HG03432 (cell line): ENCODE measurements around the gene MS4A2.
"Not testable (repeated sequence)": the region's sequence is repeated elsewhere in the genome, so short reads cannot be mapped to it uniquely, and the experiment has no call there.

ENCODE experiments used
- ATAC-seq: cut with Tn5 transposase; IDR thresholded peaks from one replicate; pipeline ENCODE4 v1.9.1; 2021; ENCODE audit warnings: mild to moderate bottlenecking, moderate library complexity; ENCODE audit not compliant: unreplicated experiment

MS4A2 gene

DNA sequence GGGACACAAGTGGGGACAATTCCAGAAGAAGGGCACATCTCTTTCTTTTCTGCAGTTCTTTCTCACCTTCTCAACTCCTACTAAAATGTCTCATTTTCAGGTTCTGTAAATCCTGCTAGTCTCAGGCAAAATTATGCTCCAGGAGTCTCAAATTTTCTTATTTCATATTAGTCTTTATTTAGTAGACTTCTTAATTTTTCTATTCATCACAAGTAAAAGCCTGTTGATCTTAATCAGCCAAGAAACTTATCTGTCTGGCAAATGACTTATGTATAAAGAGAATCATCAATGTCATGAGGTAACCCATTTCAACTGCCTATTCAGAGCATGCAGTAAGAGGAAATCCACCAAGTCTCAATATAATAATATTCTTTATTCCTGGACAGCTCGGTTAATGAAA, at the start of gene MS4A2:
Gene MS4A2, plus strand, starts transcription at position 301 of the 400 bp plus-strand sequence. CDS start 102 bp downstream, outside the sequence.
- ATAC-seq, result no peak

DNA sequence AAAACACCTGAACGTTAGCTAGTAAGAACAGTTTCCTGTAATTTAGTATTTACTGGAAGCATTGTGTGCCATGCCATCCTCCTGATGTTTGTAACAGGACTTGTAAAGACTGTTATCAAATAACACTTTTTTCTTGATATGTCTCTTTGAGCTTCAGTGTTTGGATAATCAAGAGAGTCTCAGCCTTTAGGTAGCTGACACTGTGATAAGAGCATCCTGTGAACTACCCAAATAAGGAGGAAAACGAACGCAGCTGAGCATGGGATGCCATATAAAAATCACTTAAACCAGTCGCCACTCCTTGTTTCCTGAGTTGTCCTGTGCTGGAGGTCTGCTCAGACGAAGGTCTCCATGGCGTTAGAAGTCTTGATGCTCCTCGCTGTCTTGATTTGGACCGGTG, 48.4 kb upstream of the MS4A2 start, which contains the start of gene OOSP2:
Gene OOSP2, plus strand, starts transcription at position 301 of the 400 bp plus-strand sequence. Its CDS starts 51 bp downstream, at position 352.
- ATAC-seq, result no peak

DNA sequence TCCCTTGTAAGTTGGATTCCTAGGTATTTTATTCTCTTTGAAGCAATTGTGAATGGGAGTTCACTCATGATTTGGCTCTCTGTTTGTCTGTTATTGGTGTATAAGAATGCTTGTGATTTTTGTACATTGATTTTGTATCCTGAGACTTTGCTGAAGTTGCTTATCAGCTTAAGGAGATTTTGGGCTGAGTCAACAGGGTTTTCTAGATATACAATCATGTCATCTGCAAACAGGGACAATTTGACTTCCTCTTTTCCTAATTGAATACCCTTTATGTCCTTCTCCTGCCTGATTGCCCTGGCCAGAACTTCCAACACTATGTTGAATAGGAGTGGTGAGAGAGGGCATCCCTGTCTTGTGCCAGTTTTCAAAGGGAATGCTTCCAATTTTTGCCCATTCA, 38.0 kb upstream of the MS4A2 start:
- ATAC-seq, result not testable (repeated sequence)

DNA sequence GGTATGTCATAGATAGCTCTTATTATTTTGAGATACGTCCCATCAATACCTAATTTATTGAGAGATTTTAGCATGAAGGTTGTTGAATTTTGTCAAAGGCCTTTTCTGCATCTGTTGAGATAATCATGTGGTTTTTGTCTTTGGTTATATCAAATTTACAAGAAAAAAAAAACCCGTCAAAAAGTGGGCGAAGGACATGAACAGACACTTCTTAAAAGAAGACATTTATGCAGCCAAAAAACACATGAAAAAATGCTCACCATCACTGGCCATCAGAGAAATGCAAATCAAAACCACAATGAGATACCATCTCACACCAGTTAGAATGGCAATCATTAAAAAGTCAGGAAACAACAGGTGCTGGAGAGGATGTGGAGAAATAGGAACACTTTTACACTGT, 37.6 kb upstream of the MS4A2 start:
- ATAC-seq, result not testable (repeated sequence)

DNA sequence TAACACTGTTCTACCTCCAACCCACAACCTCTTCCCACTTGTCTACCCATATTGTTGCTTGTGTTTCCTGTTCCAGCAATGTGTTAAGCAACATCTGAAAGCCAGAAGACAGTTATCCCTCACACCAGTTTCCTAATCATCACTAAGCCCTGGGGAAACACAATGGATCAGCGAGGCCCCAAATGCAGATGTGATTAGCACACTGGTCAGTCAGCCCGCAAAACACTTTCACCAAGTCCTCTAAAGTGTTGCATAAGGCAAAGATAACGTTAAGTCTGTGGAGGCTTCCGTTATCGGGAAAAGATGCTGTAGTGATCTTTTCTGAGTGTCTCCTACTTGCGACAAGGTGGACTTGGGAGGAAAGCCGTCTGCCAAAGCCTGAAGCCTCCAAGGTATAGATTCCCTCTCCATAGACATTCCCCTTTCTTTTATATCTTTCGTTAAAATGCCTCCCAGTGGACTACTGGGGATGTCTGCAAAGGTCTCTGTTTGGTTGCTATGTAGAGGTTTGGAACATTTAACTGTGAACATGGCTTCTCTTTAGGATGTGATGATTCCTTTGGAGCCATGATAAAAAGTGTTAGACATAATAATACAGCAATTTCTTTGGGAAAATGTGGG, 32.0 kb upstream of the MS4A2 start, which contains the start of gene MS4A3:
Gene MS4A3, plus strand, starts transcription at position 317 of the 621 bp plus-strand sequence. CDS start 4,496 bp downstream, outside the sequence.
- ATAC-seq, result no peak

DNA sequence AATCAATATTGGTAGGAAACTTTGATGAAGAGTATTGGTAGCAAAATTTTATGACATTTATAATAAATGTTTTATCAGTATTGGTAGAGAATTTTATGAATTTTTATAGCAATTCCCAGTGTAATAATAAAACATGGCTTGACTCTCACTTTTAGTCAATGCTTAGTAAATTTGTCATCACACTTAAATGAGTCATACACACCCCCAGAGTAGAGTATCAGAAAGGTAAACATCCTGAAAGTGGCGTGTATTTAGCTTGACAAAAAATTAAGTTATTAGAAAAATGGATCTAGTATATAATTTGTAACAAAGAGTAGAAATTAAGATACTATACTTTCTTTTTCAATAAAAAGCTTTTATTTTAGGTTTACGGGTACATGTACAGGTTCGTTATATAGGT, 29.4 kb upstream of the MS4A2 start:
- no peak for ATAC-seq

DNA sequence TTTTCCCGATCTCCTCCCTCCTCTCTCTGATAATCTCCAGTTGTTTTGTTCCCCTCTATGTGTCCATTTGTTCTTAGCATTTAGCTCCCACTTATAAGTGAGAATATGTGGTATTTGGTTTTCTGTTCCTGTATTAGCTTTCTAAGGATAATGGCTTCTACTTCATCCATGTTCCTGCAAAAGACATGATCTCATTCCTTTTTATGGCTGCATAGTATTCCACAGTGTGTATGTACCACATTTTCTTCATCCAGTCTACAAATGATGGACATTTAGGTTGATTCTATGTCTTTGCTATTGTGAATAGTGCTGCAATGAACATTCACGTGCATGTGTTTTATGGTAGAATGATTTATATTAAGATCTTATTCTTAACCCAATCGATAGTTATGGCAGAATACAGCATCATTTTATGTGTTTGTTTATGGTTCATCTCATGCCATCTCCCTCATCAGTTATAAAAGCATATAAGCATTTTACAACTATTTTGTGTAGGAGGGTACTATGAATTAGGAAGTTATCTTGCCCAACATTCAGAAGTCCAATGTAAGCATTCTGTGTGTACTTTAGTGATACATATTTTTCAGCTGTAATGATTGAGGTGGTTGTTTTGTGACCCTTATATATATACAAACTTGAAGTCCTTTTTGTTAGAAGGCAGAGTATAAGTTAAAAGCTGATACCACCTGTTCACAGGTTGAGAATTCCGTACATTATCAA, 28.8 kb upstream of the MS4A2 start:
- no peak for ATAC-seq

DNA sequence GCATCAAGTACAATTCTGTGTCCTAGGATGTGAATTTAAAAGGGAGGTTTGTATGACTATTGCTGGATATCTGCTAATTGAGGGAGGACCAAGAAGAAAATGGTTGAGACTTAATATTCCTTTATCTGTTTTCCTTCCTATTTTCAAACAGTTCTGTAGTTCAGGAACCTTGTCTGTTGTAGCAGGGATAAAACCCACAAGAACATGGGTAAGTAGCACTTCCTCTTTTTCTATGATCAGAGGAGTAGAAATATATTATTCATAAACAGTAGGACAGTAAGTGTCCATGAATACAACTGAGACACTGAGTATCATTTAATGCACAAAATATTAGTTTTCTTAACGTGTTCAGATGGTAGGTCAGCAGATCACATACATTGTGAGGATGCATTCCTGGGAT, 24.4 kb upstream of the MS4A2 start:
- no peak for ATAC-seq

DNA sequence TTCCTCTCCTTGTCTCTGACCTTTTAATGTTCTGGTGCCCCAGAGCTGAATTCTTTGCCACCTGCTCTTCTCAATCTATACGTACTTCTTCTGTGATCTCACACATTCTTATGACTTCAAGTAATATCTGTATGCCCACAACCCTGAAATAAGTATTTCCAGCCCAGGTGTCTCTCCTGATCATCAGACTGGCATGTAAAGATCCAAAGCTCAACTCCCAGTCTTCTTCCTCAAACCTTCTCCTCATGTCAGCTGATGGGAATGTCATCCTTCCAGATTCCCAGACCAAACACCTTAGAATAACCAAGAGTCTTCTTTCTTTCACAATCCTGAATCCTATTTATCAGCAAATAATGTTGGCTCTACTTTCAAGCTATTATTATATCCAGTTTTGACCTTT, 22.7 kb upstream of the MS4A2 start:
- no peak for ATAC-seq

DNA sequence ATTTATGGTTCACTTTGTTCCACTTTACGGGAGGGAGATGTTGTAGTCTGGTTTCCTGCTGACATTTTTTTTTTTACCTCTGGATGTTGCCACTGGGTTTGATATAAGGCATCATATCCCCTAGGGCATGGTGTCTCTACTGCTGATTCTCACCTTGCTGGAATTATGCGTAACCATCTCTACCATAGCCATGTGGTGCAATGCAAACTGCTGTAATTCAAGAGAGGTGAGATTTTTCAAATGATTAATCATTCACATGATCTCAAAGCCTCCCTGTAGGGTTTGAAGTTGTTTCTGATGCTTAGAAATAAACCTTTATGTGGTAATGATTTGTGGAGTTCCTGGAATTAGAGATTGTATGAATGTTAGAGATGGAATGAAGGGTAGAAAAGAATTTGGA, 19.0 kb upstream of the MS4A2 start:
- ATAC-seq, result no peak

DNA sequence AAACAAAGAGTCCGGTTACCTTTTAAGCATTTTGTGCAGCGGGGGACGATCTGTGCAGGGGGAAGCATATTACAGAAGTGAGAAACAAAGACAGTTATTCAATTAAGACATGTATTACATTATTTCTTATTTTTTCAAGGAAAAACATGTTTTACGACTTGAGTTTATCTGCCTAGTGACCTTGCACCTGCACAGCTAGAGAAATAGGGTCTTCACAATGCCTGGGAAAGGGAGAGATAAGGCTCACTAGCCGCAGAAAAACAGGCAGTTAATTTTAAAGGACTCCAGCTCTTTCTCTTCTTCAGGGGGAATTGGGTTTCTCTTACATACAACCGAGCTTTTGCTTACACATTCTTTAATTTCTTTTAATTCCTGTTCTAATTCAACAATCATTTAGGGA, 16.8 kb upstream of the MS4A2 start:
- not testable (repeated sequence) for ATAC-seq

DNA sequence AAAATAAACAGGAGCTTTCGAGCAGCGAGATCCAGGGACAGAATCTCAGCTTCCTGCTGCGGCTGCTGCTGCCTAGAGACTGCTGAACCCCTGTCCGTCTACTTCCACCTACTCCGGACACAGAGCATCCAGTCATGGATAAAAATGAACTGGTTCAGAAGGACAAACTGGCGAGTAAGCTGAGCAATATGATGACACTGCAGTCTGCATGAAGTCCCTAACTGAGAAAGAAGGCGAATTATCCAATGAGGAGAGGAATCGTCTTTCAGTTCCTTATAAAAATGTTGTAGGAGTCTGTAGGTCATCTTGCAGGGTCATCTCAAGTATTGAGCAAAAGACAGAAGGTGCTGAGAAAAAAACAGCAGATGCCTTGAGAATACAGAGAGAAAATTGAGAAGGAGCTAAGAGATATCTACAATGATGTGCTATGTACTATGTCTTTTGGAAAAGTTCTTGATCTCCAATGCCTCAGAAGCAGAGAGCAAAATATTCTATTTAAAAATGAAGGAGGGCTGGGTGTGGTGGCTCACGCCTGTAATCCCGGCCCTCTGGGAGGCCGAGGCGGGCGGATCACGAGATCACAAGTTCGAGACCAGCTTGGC, 11.1 kb upstream of the MS4A2 start:
- no peak for ATAC-seq

DNA sequence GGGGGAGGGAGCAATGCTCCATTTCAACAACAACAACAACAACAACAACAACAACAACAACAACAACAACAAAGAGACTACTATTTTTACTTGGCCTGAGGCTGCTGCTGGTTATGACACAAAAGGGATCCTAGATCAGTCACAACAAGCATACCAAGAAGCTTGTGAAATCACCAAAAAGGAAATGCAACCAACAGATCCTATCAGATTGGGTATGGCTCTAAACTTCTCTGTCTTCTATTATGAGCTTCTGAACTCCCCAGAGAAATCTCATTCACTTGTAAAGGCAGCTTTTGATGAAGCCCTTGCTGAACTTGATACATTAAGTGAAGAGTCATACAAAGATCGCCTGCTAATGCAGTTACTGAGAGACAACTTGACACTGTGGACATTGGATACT, 10.5 kb upstream of the MS4A2 start:
- no peak for ATAC-seq

DNA sequence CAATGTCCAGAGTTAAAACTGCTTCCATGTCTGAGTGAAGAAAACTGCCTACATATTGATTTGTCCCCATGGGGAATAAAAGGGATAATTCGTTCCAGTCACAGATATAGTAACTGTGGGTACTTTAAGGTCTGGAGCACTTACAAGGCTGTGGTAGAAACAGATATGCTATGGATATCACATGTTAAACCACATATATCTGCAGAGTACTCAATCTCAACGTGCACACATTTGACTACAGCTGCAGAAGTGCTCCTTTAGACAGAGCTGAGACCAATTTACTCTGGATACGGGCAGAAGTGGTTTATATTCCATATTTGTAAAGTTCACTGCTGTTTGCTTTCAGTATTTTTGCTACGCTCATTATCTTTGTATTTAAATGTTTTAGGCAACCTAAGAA, 9.7 kb upstream of the MS4A2 start:
- no peak for ATAC-seq

DNA sequence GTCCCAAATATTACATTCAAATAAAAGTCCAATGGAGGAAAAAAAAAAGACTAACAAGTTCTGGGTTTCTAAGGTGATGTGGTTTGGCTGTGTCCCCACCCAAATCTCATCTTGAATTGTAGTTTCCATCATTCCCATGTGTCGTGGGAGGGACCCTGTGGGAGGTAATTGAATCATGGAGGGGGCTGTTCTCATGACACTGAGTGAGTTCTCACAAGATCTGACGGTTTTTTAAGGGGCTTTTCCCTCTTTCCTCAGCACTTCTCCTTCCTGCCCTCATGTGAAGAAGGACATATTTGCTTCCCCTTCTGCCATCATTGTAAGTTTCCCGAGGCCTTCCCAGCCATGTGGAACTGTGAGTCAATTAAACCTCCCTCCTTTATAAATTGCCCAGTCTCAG, 7.9 kb upstream of the MS4A2 start:
- ATAC-seq, result no peak

DNA sequence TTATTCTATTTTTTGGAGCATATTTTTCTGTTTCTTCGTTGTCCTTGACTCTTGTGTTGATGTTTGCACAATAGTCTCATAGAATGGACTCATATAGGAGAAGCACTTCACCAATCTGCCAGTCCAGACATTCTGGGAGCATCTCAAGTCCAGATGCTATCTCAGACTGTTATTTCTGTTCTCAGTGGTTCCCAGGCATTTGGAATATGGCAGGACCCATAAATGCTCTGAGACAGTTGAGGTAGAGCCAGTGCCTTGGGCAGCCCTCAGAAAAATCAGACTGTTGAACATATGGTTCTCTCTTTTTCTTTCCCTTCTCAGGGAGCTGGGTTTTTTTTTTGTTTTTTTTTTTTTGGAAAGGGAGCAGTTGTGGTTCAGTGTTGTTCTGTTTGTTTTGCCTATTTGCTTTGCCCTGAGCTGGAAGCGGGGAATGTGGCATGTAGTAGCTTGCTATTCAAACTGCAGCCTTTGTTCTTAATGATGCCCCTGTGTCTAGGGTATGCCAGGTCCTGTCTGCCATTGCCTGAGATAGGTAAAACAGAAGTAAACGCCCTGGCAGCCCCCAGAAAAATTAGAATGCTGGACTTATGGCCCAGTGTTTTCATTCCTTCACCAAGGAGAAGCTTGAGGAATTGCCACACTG, 3.7 kb upstream of the MS4A2 start:
- ATAC-seq, result no peak

DNA sequence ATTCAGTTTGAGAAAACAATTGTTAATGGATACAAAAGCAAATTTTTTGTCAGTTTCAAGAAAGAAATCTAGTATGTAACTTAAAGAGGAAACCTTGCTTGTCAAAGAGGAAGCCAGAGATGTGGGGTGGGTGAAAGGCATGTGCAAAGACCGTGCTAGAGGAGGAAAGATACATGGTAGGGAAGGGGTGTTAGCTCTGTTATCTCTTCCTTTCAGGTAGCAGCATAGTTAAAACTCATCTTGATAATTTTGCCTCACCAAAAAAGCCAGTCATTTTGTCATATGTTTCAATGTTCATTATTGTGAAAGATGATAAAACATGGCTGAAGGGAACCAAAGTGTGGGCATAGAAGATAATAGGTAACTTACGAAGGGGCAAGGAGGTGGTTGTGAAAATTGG, 2.6 kb upstream of the MS4A2 start:
- ATAC-seq, result no peak

DNA sequence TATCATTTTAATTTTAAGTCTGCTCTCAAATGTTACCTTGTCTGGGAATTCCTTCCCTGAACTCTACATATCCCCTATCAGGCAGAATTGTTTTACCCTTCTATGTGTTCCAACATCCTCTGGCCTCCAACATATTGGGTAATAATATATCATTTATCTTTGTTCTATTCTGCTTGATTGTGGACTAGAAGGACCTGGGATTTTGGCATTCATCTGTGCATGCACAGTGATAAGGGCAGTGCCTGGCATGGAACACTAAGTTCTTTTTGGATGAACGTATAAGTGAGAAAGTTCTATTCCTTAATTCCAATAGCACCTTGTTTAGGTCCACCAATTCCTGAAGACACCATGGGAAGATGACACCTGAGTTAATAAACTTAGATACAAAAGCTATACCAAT, 1.2 kb upstream of the MS4A2 start:
- no peak for ATAC-seq

DNA sequence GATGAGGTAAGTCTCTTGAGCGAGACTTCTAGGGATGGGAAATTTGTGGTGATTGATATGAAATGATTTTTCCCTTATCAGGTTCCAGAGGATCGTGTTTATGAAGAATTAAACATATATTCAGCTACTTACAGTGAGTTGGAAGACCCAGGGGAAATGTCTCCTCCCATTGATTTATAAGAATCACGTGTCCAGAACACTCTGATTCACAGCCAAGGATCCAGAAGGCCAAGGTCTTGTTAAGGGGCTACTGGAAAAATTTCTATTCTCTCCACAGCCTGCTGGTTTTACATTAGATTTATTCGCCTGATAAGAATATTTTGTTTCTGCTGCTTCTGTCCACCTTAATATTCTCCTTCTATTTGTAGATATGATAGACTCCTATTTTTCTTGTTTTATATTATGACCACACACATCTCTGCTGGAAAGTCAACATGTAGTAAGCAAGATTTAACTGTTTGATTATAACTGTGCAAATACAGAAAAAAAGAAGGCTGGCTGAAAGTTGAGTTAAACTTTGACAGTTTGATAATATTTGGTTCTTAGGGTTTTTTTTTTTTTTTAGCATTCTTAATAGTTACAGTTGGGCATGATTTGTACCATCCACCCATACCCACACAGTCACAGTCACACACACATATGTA, 7.1 kb downstream of the MS4A2 start:
- ATAC-seq, result no peak

DNA sequence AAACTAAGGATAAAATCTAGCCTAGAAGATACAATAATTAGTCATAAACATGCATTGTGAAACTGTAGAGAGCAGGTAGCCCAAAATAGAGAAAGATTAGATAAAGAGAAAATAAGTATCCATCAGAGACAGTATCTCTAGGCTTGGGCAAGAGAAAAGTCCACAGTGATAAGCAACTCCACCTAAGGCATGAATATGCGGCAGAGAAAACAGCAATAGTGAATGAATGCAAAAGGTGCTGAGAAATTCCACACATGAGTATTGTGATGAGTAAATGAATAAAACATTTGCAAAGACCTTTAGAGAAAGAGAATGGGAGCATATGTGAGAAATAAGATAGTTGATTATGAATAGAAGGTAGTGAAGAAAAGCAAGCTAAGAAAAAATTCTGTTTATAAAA, 8.7 kb downstream of the MS4A2 start:
- no peak for ATAC-seq

DNA sequence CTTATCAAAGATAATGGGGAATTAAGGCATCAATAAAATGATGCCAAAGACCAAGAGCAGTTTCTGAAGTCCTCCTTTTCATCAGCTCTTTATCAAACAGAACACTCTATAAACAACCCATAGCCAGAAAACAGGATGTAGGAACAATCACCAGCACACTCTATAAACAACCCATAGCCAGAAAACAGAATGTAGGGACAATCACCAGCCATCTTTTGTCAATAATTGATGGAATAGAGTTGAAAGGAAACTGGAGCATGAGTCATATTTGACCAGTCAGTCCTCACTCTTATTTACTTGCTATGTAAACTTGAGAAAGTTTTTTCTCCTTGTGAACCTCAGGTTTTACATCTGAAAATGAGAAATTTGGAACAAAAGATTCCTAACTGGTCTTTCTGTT, 10.0 kb downstream of the MS4A2 start:
- peak; percentile 80 for ATAC-seq
